WTC11 (cell line): ENCODE data around the gene HOXA13. TPM values are rescaled to one million over a fixed set of nuclear protein-coding genes. Genes with fewer than 3 reads are reported as not detected.

ENCODE experiments used
- ATAC-seq: fragments of 200-7000 bp; cut with Tn5 transposase; 2 replicates; pipeline ENCODE4 v1.10.0; 2021; ENCODE audit warnings: mild to moderate bottlenecking, moderate library complexity
- CTCF ChIA-PET: fragments of 300-600 bp; sonication (Branson Sonifier 250); formaldehyde crosslinking; loops from one replicate; lab custom pipeline; 2021; ENCODE audit warnings: antibody characterized with exemption; lab: Charles Lee
- POLR2A ChIA-PET: fragments of 350-600 bp; sonication (Branson Sonifier 250); formaldehyde crosslinking; loops from one replicate; lab custom pipeline; 2021; ENCODE audit warnings: antibody characterized with exemption; lab: Charles Lee
- DNase-seq: peaks from one replicate; pipeline ENCODE4 v3.0.0; 2021; ENCODE audit warnings: low spot score
- H3K27ac Mint-ChIP-seq: 2 replicates; pipeline ENCODE4 v1.8.0; 2021; ENCODE audit warnings: mixed read lengths
- H3K27me3 Mint-ChIP-seq: 2 replicates; pipeline ENCODE4 v1.8.0; 2021; ENCODE audit warnings: low read depth, mild to moderate bottlenecking, moderate library complexity, mixed read lengths
- H3K36me3 Mint-ChIP-seq: 2 replicates; pipeline ENCODE4 v1.8.0; 2021; ENCODE audit warnings: mixed read lengths
- H3K4me1 Mint-ChIP-seq: 2 replicates; pipeline ENCODE4 v1.8.0; 2022; ENCODE audit warnings: mixed read lengths
- H3K4me3 Mint-ChIP-seq: 2 replicates; pipeline ENCODE4 v1.8.0; 2021; ENCODE audit warnings: mild to moderate bottlenecking, moderate library complexity, mixed read lengths
- H3K9me3 Mint-ChIP-seq: 2 replicates; pipeline ENCODE4 v1.8.0; 2021; ENCODE audit warnings: mixed read lengths
- ATF1 ChIP-seq: sonication (generic); formaldehyde crosslinking; IDR thresholded peaks from 2 replicates; pipeline ENCODE4 v1.8.1; 2023; ENCODE audit warnings: mild to moderate bottlenecking, moderate library complexity, missing genetic modification reagents
- ATF3 ChIP-seq: sonication (generic); formaldehyde crosslinking; conservative IDR thresholded peaks from 2 replicates; pipeline ENCODE4 v1.8.1; 2022; ENCODE audit warnings: mild to moderate bottlenecking, missing genetic modification reagents
- ELF4 ChIP-seq: sonication (generic); formaldehyde crosslinking; IDR thresholded peaks from 2 replicates; pipeline ENCODE4 v1.8.1; 2022; ENCODE audit warnings: low read depth, mild to moderate bottlenecking, moderate library complexity, missing genetic modification reagents
- FOXK1 ChIP-seq: sonication (generic); formaldehyde crosslinking; IDR thresholded peaks from 2 replicates; pipeline ENCODE4 v1.8.0; 2022; ENCODE audit warnings: mild to moderate bottlenecking, moderate library complexity, missing genetic modification reagents
- GRHL2 ChIP-seq: fragments of 250-450 bp; sonication (Bioruptor Pico); IDR thresholded peaks from 2 replicates; pipeline ENCODE4 v1.8.0; 2022; ENCODE audit warnings: mild to moderate bottlenecking, moderate library complexity; ENCODE audit not compliant: insufficient replicate concordance, severe bottlenecking
- JAZF1 ChIP-seq: fragments of 250-450 bp; sonication (Bioruptor Pico); IDR thresholded peaks from 2 replicates; pipeline ENCODE4 v1.9.0; 2021; ENCODE audit warnings: moderate library complexity, mild to moderate bottlenecking, inconsistent platforms
- KAT7 ChIP-seq: sonication (generic); formaldehyde crosslinking; IDR thresholded peaks from 2 replicates; pipeline ENCODE4 v1.8.1; 2023; ENCODE audit warnings: missing genetic modification reagents, mild to moderate bottlenecking, borderline replicate concordance
- MXD4 ChIP-seq: fragments of 250-450 bp; sonication (Bioruptor Pico); IDR thresholded peaks from 2 replicates; pipeline ENCODE4 v1.8.0; 2021; ENCODE audit warnings: mild to moderate bottlenecking, moderate library complexity, borderline replicate concordance
- NFE2L1 ChIP-seq: sonication (generic); formaldehyde crosslinking; IDR thresholded peaks from 2 replicates; pipeline ENCODE4 v1.8.1; 2023; ENCODE audit warnings: missing genetic modification reagents
- NFYB ChIP-seq: sonication (generic); formaldehyde crosslinking; conservative IDR thresholded peaks from 2 replicates; pipeline ENCODE4 v1.8.0; 2022; ENCODE audit warnings: low read depth, missing genetic modification reagents
- NR1H2 ChIP-seq: sonication (generic); formaldehyde crosslinking; IDR thresholded peaks from 2 replicates; pipeline ENCODE4 v1.9.0; 2021; ENCODE audit warnings: mild to moderate bottlenecking, moderate library complexity, missing genetic modification reagents
- RORB ChIP-seq: fragments of 250-450 bp; sonication (Bioruptor Pico); IDR thresholded peaks from 2 replicates; pipeline ENCODE4 v1.9.0; 2021; ENCODE audit warnings: mild to moderate bottlenecking
- SP1 ChIP-seq: sonication (generic); formaldehyde crosslinking; conservative IDR thresholded peaks from 2 replicates; pipeline ENCODE4 v1.8.1; 2022; ENCODE audit warnings: missing genetic modification reagents
- ZBTB21 ChIP-seq: sonication (generic); formaldehyde crosslinking; IDR thresholded peaks from 2 replicates; pipeline ENCODE4 v1.8.1; 2023; ENCODE audit warnings: mild to moderate bottlenecking, missing genetic modification reagents, borderline replicate concordance
- total RNA-seq: library from RNA; stranded (reverse); gene quantifications from 3 replicates; pipeline ENCODE4 v1.2.3, GENCODE V29; 2021
- TF ChIP-seq, protein P1 (sequence below): fragments of 250-450 bp; sonication (Bioruptor Pico); IDR thresholded peaks from 2 replicates; pipeline ENCODE4 v1.9.0; 2021; ENCODE audit warnings: mild to moderate bottlenecking
- TF ChIP-seq, protein P2 (sequence below): sonication (generic); formaldehyde crosslinking; IDR thresholded peaks from 2 replicates; pipeline ENCODE4 v1.8.1; 2022; ENCODE audit warnings: mild to moderate bottlenecking, moderate library complexity, missing genetic modification reagents
- TF ChIP-seq, protein P3 (sequence below): sonication (generic); formaldehyde crosslinking; IDR thresholded peaks from 2 replicates; pipeline ENCODE4 v1.8.1; 2022; ENCODE audit warnings: mild to moderate bottlenecking, missing genetic modification reagents, moderate library complexity, borderline replicate concordance
- TF ChIP-seq, protein P4 (sequence below): sonication (generic); formaldehyde crosslinking; IDR thresholded peaks from 2 replicates; pipeline ENCODE4 v1.8.1; 2022; ENCODE audit warnings: low read depth, missing genetic modification reagents, borderline replicate concordance
- TF ChIP-seq, protein P5 (sequence below): sonication (generic); formaldehyde crosslinking; IDR thresholded peaks from 2 replicates; pipeline ENCODE4 v1.8.1; 2023; ENCODE audit warnings: mild to moderate bottlenecking, missing genetic modification reagents, borderline replicate concordance
- TF ChIP-seq, protein P6 (sequence below): sonication (generic); formaldehyde crosslinking; IDR thresholded peaks from 2 replicates; pipeline ENCODE4 v1.8.1; 2023; ENCODE audit warnings: mild to moderate bottlenecking, moderate library complexity, missing genetic modification reagents
- TF ChIP-seq, protein P7 (sequence below): sonication (generic); formaldehyde crosslinking; IDR thresholded peaks from 2 replicates; pipeline ENCODE4 v1.8.0; 2022; ENCODE audit warnings: mild to moderate bottlenecking, missing genetic modification reagents

The HOXA13 gene
- total RNA-seq, 1 experiment from 2014 or later = not detected

DNA sequence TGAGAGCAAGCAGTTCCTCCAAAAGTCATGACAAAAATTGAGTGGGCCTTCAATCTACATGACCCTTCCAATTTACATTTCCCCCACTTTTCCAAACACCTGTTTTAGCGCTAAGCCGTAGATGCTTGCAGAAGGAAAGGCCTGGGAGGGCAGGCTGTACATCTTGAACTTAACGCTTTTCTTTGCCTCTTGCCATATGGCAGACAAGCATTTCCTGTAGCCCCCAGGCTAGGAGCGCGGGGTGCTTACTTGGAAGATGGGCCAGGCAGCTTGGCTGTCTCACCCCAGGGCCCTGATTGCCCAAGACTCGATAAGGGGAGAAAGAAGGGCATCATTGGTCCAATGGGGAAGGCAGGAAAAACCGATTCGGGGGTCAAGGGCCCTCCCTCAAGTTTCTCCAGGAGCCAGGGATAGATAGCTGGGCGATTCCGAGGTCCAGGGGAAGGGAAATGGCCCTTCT, 27.5 kb downstream of the HOXA13 start:
- Mint-ChIP-seq H3K4me3 (no peak overlapping the region), H3K27me3 (peaks cover 99% of the 10 kb centered on the region), H3K9me3 (no peaks in the 10 kb centered on the region), H3K4me1 (peaks cover 23% of the 10 kb centered on the region), H3K36me3 (0 out of 2 replicates have a peak, but pooled peaks cover 2% of the 10 kb centered on the region)
- CTCF ChIA-PET = no interaction called here
- TF ChIP-seq, protein P1, sequence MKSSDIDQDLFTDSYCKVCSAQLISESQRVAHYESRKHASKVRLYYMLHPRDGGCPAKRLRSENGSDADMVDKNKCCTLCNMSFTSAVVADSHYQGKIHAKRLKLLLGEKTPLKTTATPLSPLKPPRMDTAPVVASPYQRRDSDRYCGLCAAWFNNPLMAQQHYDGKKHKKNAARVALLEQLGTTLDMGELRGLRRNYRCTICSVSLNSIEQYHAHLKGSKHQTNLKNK (CRISPR knock-in tag) = no peak
- TF ChIP-seq, protein P2, sequence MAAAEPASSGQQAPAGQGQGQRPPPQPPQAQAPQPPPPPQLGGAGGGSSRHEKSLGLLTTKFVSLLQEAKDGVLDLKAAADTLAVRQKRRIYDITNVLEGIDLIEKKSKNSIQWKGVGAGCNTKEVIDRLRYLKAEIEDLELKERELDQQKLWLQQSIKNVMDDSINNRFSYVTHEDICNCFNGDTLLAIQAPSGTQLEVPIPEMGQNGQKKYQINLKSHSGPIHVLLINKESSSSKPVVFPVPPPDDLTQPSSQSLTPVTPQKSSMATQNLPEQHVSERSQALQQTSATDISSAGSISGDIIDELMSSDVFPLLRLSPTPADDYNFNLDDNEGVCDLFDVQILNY (CRISPR knock-in tag) = no peak
- TF ChIP-seq ELF4 = no peak
- no peak for TF ChIP-seq FOXK1 (CRISPR knock-in tag)
- TF ChIP-seq ATF1 (CRISPR knock-in tag) = no peak
- no peak for TF ChIP-seq ATF3 (CRISPR knock-in tag)
- no peak for TF ChIP-seq NFYB
- TF ChIP-seq, protein P3, sequence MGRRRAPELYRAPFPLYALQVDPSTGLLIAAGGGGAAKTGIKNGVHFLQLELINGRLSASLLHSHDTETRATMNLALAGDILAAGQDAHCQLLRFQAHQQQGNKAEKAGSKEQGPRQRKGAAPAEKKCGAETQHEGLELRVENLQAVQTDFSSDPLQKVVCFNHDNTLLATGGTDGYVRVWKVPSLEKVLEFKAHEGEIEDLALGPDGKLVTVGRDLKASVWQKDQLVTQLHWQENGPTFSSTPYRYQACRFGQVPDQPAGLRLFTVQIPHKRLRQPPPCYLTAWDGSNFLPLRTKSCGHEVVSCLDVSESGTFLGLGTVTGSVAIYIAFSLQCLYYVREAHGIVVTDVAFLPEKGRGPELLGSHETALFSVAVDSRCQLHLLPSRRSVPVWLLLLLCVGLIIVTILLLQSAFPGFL (CRISPR knock-in tag) = no peak
- no peak for TF ChIP-seq GRHL2 (CRISPR knock-in tag)
- TF ChIP-seq, protein P4, sequence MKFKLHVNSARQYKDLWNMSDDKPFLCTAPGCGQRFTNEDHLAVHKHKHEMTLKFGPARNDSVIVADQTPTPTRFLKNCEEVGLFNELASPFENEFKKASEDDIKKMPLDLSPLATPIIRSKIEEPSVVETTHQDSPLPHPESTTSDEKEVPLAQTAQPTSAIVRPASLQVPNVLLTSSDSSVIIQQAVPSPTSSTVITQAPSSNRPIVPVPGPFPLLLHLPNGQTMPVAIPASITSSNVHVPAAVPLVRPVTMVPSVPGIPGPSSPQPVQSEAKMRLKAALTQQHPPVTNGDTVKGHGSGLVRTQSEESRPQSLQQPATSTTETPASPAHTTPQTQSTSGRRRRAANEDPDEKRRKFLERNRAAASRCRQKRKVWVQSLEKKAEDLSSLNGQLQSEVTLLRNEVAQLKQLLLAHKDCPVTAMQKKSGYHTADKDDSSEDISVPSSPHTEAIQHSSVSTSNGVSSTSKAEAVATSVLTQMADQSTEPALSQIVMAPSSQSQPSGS (CRISPR knock-in tag) = no peak
- TF ChIP-seq, all 79 proteins: peak for 0
- ATAC-seq = no peak
- POLR2A ChIA-PET = no interaction called here
- H3K27ac Mint-ChIP-seq = no peak overlapping the region
- DNase-seq = no peak

DNA sequence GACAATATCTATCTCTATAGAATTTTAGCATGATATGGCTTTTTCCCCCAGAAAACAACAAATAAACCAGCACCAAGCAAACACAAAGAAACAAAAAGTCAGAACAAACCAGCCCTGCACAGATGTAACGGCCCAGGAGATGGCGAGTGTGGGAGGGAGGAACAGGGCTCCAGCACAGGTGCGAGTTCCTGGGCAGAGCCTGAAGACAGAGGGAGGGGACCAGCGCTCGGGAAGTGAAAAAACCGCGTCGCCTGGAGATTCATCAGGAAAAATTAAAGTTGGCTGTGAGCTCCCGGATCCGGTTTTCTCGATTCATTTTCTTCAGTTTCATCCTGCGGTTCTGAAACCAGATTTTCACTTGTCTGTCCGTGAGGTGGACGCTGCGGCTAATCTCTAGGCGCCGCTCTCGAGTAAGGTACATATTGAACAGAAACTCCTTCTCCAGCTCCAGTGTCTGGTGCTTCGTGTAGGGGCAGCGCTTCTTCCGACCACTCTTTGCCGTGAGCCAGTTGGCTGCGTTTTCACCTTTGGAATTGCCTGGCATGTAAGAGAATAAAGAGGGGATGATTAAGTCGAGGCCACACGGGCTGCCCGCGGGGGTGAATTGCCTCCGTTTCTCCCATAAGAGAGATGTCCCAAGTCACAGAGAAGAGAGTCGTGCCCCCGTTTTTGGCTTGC, 28.1 kb downstream of the HOXA13 start:
- POLR2A ChIA-PET = no interaction called here
- Mint-ChIP-seq H3K27ac (no peak overlapping the region), H3K27me3 (peaks cover 99% of the 10 kb centered on the region), H3K9me3 (no peaks in the 10 kb centered on the region), H3K36me3 (0 out of 2 replicates have a peak, but pooled peaks cover 2% of the 10 kb centered on the region), H3K4me3 (no peak overlapping the region), H3K4me1 (peaks cover 25% of the 10 kb centered on the region)
- TF ChIP-seq KAT7 (CRISPR knock-in tag) = no peak
- no peak for TF ChIP-seq JAZF1
- TF ChIP-seq, protein P5, sequence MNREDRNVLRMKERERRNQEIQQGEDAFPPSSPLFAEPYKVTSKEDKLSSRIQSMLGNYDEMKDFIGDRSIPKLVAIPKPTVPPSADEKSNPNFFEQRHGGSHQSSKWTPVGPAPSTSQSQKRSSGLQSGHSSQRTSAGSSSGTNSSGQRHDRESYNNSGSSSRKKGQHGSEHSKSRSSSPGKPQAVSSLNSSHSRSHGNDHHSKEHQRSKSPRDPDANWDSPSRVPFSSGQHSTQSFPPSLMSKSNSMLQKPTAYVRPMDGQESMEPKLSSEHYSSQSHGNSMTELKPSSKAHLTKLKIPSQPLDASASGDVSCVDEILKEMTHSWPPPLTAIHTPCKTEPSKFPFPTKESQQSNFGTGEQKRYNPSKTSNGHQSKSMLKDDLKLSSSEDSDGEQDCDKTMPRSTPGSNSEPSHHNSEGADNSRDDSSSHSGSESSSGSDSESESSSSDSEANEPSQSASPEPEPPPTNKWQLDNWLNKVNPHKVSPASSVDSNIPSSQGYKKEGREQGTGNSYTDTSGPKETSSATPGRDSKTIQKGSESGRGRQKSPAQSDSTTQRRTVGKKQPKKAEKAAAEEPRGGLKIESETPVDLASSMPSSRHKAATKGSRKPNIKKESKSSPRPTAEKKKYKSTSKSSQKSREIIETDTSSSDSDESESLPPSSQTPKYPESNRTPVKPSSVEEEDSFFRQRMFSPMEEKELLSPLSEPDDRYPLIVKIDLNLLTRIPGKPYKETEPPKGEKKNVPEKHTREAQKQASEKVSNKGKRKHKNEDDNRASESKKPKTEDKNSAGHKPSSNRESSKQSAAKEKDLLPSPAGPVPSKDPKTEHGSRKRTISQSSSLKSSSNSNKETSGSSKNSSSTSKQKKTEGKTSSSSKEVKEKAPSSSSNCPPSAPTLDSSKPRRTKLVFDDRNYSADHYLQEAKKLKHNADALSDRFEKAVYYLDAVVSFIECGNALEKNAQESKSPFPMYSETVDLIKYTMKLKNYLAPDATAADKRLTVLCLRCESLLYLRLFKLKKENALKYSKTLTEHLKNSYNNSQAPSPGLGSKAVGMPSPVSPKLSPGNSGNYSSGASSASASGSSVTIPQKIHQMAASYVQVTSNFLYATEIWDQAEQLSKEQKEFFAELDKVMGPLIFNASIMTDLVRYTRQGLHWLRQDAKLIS (CRISPR knock-in tag) = no peak
- TF ChIP-seq, protein P6, sequence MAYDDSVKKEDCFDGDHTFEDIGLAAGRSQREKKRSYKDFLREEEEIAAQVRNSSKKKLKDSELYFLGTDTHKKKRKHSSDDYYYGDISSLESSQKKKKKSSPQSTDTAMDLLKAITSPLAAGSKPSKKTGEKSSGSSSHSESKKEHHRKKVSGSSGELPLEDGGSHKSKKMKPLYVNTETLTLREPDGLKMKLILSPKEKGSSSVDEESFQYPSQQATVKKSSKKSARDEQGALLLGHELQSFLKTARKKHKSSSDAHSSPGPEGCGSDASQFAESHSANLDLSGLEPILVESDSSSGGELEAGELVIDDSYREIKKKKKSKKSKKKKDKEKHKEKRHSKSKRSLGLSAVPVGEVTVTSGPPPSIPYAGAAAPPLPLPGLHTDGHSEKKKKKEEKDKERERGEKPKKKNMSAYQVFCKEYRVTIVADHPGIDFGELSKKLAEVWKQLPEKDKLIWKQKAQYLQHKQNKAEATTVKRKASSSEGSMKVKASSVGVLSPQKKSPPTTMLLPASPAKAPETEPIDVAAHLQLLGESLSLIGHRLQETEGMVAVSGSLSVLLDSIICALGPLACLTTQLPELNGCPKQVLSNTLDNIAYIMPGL (CRISPR knock-in tag) = no peak
- TF ChIP-seq ZBTB21 (CRISPR knock-in tag) = no peak
- TF ChIP-seq NR1H2 = no peak
- no peak for TF ChIP-seq MXD4
- TF ChIP-seq SP1 (CRISPR knock-in tag) = no peak
- TF ChIP-seq, protein P7, sequence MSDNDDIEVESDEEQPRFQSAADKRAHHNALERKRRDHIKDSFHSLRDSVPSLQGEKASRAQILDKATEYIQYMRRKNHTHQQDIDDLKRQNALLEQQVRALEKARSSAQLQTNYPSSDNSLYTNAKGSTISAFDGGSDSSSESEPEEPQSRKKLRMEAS (CRISPR knock-in tag) = no peak
- no peak for TF ChIP-seq NFE2L1 (CRISPR knock-in tag)
- no peak for TF ChIP-seq RORB (CRISPR knock-in tag)
- DNase-seq = no peak
- ATAC-seq = no peak
- CTCF ChIA-PET = interaction anchor here (1.1 to 3.7 kb wide), 2 partner anchors 8 to 11 kb away, joined by 5 to 22 read pairs; no protein-coding TSS in a partner anchor
